HG03439 (cell line): Measurements from ENCODE around the gene RBM28.

Experiments used
- ATAC-seq: cut with Tn5 transposase; IDR thresholded peaks from one replicate; pipeline ENCODE4 v1.9.1; 2021; ENCODE audit warnings: mild to moderate bottlenecking, moderate library complexity; ENCODE audit not compliant: unreplicated experiment

The RBM28 gene

GRCh38 chr7:128351296-128352152 is 7.8 kb upstream of the RBM28 start:
- no peak for ATAC-seq

DNA sequence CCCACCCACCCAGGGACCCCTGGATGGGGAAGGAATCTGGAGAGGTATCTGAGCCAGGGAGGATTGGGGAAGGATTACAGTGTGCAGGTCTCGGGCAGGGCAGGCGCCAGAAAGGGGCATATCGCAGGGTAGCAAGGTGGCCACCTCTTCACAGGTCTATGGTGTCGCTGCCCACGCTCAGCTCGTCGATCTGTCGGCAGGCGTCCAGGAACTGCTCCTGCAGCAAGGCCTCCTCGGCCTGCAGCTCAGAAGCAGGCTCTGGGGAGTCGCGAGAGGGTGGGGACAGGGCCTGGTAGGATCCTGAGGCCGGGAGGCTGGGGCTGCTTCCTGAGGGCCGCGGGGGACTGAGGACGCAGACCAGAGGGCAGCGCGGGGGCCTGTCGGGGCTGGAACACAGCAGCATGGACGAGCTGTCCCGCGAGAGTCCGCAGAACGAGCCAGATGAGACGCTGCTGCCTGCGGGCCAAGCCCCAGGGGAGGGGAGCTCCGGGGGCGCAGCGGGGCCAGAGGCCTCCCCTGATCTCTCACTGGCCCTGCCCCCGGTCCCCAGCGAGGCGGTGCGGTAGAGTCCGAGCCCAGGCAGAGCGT is 7.1 kb upstream of the RBM28 start:
- no peak for ATAC-seq

DNA sequence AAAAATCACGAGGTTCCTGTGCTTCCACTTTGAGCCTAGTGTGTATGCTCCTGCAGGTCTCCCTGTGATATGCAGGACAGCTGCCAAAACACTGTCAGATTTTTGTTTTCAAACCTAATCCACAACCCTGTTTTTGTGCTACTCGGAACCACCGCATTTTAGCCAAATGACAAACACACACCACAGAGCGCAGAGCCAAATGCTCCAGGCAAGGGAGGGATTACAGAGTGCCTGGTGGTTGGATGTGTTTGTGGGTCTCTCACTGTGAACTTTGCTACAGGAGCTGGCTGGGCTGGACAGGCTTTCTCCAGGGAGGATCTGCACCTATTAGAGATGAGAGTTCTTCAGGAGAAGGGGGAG is 5.7 kb upstream of the RBM28 start:
- ATAC-seq = no peak

- ATAC-seq = no peak
Observed at GRCh38 chr7:128347647-128348097, 4.0 kb upstream of the RBM28 start.

DNA sequence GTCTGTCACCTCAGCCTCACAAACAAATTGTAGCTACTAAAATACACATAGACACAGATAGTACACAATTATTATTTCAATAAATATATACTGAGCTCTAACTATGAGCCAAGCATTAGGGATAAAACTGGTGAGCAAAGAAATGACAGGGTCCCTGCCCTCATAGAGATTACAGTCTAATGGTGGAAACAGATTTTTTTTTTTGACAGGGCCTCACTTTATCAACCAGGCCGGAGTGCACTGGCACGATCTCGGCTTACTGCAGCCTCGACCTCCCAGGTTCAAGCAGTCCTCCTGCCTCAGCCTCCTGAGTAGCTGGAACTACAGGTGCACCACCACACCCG is 695 bp upstream of the RBM28 start:
- no peak for ATAC-seq

DNA sequence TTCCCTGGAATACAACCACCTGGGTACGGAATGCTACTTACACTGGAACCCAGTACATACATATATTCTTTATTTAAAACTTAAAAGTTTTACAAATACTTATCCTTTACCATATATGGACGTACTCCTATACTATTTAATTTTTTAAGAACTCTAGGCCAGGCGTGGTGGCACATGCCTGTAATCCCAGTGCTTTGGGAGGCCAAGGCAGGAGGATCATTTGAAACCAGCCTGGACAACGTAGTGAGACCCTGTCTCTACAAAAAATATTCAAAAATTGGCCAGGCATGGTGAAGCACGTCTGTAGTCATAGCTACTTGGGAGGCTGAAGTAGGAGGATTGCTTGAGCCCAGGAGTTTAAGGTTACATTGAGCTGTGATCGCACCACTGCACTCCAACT is 2.0 kb downstream of the RBM28 start:
- ATAC-seq = no peak

DNA sequence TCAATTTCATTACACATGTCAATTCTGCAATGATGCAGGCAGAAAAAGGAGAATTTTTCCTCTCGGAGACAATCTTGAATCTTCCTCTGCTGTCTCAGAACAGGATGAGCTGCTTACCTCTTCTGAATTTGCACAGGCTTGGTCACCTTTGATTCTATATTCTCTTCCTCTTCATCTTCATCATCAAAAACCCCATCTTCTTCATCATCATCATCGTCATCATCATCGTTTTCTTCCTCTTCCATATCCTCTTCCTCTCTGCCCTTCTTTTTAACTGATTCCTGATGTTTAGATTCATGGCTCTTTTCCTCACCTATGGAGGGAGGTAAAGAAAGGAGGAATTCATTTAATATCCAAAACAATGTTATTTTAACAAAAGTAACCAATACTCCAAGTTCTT is 8.0 kb downstream of the RBM28 start:
- ATAC-seq = no peak

- no peak for ATAC-seq
Observed at GRCh38 chr7:128324368-128324680, 19.4 kb downstream of the RBM28 start.

DNA sequence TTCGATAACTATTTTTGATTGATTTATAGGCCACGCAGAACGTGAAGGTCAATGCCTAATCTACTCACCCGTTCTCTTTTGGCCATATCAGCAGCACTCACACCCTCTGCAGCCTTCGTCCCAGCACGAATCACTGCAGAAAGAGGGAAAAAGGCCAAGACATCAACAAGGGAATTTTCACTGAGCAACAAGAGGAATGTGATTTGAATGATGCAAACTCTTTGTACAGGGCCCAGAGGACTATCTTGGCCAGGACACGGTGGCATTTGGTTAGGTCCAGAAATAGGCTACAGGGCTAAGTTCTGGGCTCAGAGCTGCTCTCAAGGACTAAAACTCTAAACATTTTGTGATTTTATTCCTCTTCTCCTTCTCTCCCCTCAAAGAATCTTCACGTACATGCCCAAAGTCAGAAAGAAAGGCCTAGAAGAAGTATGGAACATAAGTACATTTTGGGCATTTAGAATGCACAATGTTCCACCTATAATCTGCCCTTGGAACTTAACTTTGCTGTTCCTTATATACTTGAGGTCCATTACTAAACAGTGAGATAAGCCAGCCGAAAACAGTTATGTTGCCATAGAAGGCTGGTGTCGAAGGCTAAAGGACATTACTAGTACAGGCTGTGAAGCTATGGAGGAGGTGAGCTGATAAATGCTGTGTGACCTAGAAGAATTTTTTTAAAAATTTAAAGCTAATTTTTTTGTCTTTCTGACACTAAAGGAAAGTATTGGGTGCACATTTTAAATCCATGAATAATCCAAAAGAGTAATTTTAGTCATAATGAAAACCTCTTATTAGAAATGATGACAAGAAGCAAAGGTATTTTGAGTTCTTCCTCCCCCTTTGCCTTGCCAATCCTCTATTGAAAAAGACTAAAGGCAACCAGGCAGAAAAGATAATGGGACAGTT is 20.0 kb downstream of the RBM28 start:
- no peak for ATAC-seq

GRCh38 chr7:128323040-128323439 is 20.7 kb downstream of the RBM28 start:
- no peak for ATAC-seq

DNA sequence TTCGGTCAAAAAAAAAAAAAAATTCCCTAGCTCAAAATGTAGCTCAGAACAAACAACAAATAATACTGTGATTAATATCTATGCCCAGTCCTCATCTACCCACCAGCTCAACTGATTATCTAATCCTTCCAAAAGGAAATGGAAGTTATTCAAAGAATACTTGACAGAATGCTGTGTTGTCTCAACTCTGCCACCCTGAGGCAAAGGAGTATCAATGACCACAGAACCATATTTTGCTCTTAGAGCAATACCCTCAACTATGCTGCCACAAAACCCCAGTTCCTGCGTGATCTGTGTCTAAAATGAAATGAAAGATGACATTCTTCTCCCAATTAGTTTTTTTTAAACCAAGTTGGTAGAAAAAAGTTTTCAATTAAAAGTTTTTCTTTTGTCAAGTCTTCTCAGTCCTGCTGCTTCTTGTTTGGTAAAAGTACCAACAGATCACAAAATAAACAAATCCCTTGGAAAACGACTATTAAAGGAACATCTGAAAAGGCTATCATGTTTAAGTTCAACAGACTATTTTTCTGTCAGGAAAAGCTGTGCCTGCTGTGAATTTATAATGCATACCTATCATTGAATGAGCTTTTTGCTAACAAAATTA is 21.6 kb downstream of the RBM28 start:
- no peak for ATAC-seq

- no peak for ATAC-seq
Observed at GRCh38 chr7:128321044-128321422, 22.7 kb downstream of the RBM28 start.

GRCh38 chr7:128318691-128319090 is 25.0 kb downstream of the RBM28 start:
- no peak for ATAC-seq

DNA sequence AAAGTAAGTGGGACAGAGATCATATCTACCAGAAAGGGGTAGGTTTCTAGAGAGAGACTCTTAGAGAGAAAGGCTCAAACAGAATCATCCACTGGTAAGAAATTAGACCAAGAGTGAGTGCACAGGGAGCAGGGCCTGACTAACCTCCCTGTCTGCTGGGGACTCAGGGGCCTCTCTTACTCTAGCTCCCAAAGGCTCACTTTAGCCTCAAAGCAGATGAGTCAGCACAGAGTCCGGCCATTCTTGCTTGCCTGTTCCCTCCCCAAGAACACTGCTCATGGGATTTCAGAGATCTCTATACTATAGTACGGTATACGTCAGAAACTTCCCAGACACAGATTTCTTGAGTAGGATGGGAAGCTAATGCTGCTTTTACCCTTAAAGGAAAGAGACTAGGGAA is 32.7 kb downstream of the RBM28 start:
- ATAC-seq = no peak

GRCh38 chr7:128310499-128310898 is 33.2 kb downstream of the RBM28 start:
- no peak for ATAC-seq

GRCh38 chr7:128309976-128310375 is 33.7 kb downstream of the RBM28 start:
- ATAC-seq = no peak

GRCh38 chr7:128309124-128309523 is 34.6 kb downstream of the RBM28 start:
- ATAC-seq = no peak

- no peak for ATAC-seq
Observed at GRCh38 chr7:128307061-128307460, 36.6 kb downstream of the RBM28 start.

- ATAC-seq = no peak
Observed at GRCh38 chr7:128304212-128304611, 39.5 kb downstream of the RBM28 start.

- ATAC-seq = no peak
Observed at GRCh38 chr7:128303643-128304042, 40.1 kb downstream of the RBM28 start.

DNA sequence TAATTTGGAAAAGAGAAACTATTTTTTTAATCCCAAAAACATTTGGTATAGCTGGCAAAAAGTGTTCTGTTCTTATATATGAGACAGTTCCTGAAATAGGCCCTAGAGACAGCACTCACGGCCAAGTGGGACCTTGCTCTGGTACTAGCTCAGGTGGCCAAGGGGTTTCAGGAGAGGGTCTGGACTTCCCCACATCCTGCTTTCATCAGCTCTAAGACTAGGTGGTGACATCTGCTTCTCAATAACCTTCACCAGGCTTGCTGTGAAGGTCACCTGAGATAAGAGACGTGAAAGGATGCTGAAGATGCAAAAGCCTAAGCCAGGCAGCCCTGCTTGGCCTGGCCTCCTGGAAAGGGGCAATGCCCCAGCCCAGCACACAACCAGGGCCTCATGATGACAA is 40.6 kb downstream of the RBM28 start:
- no peak for ATAC-seq

DNA sequence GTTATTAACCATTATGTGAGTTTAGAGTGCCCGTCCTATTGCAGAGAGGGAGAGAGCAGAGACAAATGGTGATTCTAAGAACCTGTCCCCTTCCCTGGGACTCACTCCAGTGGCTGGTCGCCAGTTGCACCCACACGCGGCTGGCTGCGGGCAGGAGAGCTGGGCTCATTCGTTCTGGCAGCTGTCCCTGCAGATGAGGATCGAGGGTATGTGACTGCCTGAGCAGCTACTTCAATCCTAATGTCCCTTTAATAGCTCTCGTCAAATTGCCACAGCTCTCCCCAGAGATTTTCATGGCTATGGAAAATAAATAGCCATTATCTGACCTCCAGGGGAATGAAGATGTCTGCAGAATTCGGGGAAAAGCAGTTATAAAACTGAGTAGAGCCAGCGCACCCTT is 41.6 kb downstream of the RBM28 start:
- no peak for ATAC-seq
